ENCODE results near the gene ATP9B. TPM values are rescaled to one million over a fixed set of nuclear protein-coding genes. Genes with fewer than 3 reads are reported as not detected.

The ATP9B gene
- total RNA-seq, 1 donor from 2014 or later: 43.9 TPM

- H3K27ac ChIP-seq: no peak overlapping the region
- no peaks in the 10 kb centered on the region for H3K4me1 ChIP-seq
- intact Hi-C loops (cut with DNase I): no loop called here
- no peak for DNase-seq
- ATAC-seq: no peak
- no peaks in the 10 kb centered on the region for H3K9me3 ChIP-seq
- no peak overlapping the region for H3K4me3 ChIP-seq
- no peaks in the 10 kb centered on the region for H3K27me3 ChIP-seq
- H3K36me3 ChIP-seq: peaks cover 21% of the 10 kb centered on the region
- TF ChIP-seq CTCF (IDR thresholded peaks at IDR 0.05): no peak
These were observed 285.2 kb downstream of the ATP9B start for GRCh38 chr18:79354350-79354749.

- no peaks in the 10 kb centered on the region for H3K27me3 ChIP-seq
- ATAC-seq (no peak), DNase-seq (no peak)
These were observed 286.5 kb downstream of the ATP9B start for GRCh38 chr18:79355433-79356335.

GRCh38 chr18:79356435-79356834 lies 287.2 kb downstream of the ATP9B start:
- Histone ChIP-seq H3K4me3 (no peak overlapping the region), H3K36me3 (peaks cover 33% of the 10 kb centered on the region), H3K27me3 (no peaks in the 10 kb centered on the region), H3K4me1 (no peaks in the 10 kb centered on the region), H3K27ac (no peak overlapping the region), H3K9me3 (no peaks in the 10 kb centered on the region)
- no peak for ATAC-seq
- intact Hi-C loops (cut with DNase I): no loop called here
- TF ChIP-seq CTCF (IDR thresholded peaks at IDR 0.05): no peak
- no peak for DNase-seq

More at GRCh38 chr18:79355433-79356335, 286.5 kb downstream of the ATP9B start:
- Histone ChIP-seq H3K36me3 (peaks cover 25% of the 10 kb centered on the region), H3K9me3 (no peaks in the 10 kb centered on the region), H3K4me3 (no peak overlapping the region), H3K4me1 (no peaks in the 10 kb centered on the region), H3K27ac (no peak overlapping the region)
- no peak for TF ChIP-seq CTCF (IDR thresholded peaks at IDR 0.05)
- intact Hi-C loops (cut with DNase I): no loop called here

- Histone ChIP-seq H3K4me1 (no peaks in the 10 kb centered on the region), H3K4me3 (no peak overlapping the region), H3K27me3 (no peaks in the 10 kb centered on the region), H3K27ac (no peak overlapping the region), H3K36me3 (peaks cover 35% of the 10 kb centered on the region), H3K9me3 (no peaks in the 10 kb centered on the region)
- DNase-seq (no peak), ATAC-seq (no peak)
- no peak for TF ChIP-seq CTCF (IDR thresholded peaks at IDR 0.05)
- intact Hi-C loops (cut with DNase I): no loop called here
These were observed 291.7 kb downstream of the ATP9B start for GRCh38 chr18:79360933-79361332.

DNA sequence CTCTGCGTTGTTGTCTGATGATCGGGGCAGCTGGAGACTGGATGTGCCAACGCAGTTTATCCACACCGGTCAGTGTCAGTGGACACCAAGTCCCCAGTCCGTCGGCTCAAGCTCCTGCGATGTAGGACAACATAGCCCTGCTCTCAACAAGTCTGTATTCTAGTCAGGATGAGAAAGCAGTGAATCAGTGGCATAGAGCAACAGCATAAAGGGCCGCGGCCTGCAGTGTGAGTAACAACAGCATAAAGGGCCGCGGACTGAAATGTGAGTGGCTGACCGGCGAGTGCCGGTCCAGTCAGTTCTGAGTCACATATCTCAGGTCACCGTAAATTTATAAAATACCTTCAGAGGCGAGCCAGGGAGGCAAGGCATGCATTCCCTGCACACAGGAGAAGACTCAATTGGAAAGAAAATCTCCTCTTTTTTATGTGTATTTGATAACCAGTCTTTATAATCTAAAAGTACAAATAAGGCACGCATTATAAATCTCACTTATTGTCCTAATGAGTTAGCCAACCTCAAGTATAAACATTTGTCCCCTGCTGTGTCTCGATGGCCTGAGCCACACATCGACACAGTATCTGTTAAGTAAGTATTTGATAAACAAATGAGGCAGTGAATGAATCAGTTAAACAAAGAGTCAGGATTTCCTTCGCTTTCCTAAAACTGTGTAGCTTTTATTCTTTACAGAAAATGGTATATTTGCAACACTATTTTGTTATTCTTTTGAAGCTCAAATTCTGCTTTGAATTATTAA lies 292.8 kb downstream of the ATP9B start:
- Histone ChIP-seq H3K27ac (no peak overlapping the region), H3K4me3 (no peak overlapping the region), H3K36me3 (peaks cover 35% of the 10 kb centered on the region), H3K27me3 (no peaks in the 10 kb centered on the region), H3K9me3 (no peaks in the 10 kb centered on the region), H3K4me1 (no peaks in the 10 kb centered on the region)
- no peak for TF ChIP-seq CTCF (IDR thresholded peaks at IDR 0.05)
- intact Hi-C loops (cut with DNase I): no loop called here
- DNase-seq (no peak), ATAC-seq (no peak)

All from upper lobe of right lung (tissue), 1 donor.